ENCODE data around the gene TSPAN5.

DNA sequence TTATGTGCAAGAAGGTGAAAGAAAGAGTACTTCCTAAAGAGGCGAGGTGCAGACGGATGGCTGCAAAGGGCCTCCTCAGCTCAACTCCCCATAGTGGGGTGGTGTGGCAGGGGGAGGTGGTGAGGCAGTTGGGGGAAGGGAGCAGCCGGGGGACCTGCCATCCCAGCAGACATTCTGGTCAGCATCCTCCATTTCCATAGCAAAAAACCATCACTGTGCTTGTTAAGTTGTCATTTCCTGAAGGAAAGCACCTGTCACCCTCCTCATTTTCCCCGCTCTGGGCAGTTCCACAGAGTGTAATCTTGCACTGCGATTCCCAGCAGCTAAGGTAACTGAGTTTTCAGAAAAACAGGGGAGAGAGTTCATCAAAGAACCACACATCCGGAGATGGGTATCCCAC is 51.5 kb downstream of the TSPAN5 start:
- TF ChIP-seq, protein P1, sequence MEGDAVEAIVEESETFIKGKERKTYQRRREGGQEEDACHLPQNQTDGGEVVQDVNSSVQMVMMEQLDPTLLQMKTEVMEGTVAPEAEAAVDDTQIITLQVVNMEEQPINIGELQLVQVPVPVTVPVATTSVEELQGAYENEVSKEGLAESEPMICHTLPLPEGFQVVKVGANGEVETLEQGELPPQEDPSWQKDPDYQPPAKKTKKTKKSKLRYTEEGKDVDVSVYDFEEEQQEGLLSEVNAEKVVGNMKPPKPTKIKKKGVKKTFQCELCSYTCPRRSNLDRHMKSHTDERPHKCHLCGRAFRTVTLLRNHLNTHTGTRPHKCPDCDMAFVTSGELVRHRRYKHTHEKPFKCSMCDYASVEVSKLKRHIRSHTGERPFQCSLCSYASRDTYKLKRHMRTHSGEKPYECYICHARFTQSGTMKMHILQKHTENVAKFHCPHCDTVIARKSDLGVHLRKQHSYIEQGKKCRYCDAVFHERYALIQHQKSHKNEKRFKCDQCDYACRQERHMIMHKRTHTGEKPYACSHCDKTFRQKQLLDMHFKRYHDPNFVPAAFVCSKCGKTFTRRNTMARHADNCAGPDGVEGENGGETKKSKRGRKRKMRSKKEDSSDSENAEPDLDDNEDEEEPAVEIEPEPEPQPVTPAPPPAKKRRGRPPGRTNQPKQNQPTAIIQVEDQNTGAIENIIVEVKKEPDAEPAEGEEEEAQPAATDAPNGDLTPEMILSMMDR (IDR thresholded peaks at IDR 0.05) = no peak
- no peak for TF ChIP-seq POLR2A (IDR thresholded peaks at IDR 0.05)

Data from suprapubic skin (tissue), 3 donors.